ENCODE measurements around the gene KRT86.
"Not testable (repeated sequence)": the region's sequence is repeated elsewhere in the genome, so short reads cannot be mapped to it uniquely, and the experiment has no call there.

KRT86 gene

GRCh38 chr12:52252175-52252615 is 22.2 kb upstream of the KRT86 start:
- DNase-seq = not testable (repeated sequence)

DNA sequence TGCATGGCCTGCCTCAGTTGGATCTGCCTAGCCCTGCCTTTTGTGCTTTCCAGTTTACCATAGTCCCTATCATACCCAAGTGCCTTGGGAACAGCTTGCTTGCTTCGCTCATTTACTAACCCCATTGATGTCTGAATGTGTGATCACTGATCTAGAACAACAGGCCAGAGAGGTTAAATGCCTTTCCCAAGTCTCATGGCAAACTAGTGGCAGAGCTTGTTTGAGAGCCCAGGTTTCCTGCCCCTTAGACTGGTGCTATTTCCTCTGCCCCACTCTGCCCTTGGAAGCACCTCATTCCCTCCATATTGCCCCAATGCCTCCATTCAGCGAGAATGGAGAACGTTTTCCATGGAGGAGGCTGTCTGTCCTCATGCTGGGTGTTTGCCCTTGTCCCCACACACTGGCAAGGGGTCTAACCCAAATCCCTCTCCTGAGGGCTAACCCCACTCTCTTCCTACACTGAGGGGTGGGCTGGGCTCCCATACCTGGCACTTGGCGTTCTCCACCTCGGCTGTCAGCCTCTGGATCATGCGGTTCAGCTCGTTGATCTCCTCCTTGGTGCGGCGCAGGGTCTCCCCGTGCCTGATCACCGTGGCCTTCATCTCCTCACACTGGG is 21.6 kb upstream of the KRT86 start:
- no peak for DNase-seq

- no peak for DNase-seq
Observed at GRCh38 chr12:52253391-52254179, 20.9 kb upstream of the KRT86 start.

DNA sequence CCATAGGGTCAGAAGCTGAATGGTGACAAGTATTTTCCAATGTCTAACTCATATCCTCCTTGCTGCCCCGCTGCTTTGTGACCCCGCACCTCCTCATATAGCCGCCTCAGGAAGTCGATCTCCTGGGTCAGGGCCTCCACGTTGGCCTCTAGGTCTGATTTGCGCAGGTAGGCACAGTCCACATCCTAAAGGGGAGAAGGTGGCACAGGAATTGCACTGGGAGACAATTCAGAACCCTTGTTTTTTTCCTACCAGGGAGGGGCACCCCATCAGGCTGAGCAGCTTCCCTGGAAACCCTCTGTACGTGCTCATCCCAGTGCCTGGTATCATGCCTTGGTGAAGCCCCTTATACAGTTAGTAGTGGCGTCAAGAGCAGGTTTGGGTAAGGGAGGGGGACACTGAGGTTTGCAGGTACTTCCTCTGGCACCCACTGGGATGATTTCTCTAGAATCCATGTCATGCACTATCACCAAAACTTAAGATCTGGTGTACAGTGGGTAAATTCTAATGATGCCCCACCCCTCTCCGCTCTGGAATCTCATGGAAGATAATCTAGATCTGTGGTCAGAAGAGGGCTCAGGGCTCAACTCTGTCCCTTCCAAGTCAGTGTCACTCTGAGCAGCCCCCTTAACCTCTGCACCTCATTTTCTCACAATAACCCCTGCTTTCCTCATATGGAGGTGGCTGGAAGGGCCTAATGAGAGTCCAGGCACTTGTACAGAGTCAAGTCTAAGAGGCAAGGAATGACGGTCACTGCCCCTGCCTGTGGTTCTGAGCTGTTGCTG is 20.1 kb upstream of the KRT86 start:
- no peak for DNase-seq

GRCh38 chr12:52254965-52255751 is 19.3 kb upstream of the KRT86 start:
- no peak for DNase-seq

DNA sequence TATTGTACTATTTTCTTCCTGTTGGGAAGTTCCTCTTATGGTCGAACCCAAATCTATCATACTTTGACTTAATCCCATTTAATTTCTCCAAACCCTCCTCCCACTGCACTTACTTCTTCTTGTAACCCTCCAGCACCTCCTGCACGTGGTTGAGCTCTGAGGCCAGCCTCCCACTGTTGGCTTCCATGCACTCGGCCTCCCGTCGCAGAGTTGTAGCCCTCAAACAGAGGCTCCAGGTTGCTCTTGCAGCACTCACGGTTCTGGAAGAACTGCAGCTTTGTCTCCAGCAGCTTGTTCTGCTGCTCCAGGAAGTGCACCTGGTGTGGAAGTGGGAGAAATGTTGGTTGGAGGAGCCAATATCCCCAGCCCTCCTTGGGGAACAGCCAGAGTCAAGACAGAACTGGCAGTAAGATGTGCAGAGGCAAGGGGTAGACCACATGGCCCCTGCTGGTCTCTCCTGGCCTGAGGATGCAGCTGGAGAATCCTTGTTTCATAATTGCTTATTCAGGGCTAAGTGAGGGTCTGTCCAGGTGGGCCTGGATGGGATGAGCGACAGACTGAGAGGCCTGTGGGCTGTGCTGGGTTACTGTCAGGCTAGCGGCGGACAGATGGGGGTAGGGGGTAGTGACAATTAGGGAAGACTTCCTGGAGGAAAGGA is 18.4 kb upstream of the KRT86 start:
- DNase-seq = no peak

DNA sequence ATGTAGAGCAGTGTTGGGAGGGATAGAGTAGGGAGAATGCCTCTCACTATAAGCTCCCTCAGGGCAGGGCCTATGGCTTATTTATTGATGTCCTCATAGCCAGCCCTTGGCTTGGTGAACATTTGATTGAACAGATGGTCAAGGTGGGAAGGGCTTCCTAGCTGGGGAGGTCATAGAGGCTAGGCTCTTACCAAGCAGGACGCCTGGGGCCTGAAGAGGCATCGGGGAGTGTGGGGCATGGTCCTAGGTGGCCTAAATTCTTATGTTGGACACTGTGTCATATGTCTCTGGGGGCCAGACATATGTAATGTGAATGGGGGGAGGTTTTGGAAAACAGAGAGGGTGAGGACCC is 17.9 kb upstream of the KRT86 start:
- DNase-seq = no peak

DNA sequence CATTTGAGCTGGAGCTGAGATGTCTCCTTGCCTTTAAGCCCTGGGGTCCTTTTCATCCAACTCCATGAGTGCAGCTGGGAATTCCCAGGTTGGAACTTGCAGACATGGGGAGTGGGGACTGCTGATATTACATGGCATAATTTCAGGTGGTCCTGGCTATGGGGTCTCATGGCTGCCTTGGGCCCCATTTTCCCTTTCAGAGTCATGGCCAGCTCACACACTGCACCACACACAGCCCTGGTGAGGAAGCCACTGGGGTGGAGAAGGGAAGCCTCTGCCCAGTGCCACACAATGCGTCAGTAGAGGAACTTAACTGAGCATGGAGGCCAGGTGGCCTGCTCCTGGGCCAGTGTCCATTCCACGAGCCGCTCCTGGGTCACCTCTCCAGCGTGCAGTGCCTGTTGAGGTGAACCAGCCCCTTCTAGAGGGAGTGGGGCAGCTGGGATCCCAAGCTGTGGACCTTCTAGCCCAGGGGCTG is 17.3 kb upstream of the KRT86 start:
- DNase-seq = no peak

DNA sequence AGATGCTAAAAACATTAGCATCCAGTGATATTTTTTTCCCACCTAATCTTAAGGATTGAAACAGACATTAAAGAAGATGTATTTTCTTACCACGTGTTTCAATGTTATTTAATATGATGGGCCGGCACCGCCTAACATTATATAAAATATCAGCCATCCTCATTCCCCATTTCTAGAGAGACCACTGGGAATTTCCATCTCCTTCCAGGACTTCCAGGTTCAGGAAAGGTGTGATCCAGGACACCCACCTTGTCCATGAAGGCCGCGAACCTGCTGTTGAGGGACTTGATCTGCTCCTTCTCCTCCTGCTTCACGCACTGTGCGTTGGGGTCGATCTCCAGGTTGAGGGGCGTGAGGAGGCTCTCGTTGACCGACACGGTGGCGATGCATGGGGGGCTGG is 16.5 kb upstream of the KRT86 start:
- not testable (repeated sequence) for DNase-seq

DNA sequence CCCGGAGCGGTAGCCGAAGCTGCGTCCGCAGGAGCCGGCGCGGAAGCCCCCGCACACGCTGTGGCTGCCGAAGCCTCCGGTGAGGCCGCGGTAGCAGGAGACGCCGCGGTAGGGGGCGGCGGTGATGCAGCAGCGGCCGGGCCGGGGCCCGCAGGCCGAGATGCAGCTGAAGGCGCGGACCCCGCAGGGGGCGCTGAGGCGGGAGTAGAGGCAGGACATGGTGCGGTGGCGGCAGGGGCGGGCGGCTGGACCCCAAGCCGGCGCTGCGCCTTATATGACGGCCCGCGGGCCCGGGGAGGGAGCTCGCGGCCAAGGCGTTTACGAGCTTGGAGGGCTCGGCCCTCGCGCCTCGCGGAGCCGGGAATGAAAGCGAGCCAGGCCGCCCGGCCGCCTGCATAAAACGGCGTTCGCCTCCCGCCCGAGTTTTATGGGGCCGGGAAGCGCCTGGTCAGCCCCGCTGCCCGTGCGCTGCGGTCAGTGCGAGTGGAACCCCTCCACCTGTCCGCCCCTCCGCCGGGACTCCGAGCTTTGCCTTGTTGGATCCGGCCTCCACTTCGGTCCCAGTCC is 16.0 kb upstream of the KRT86 start:
- no peak for DNase-seq

- DNase-seq = no peak
Observed at GRCh38 chr12:52259657-52260243, 14.7 kb upstream of the KRT86 start.

DNA sequence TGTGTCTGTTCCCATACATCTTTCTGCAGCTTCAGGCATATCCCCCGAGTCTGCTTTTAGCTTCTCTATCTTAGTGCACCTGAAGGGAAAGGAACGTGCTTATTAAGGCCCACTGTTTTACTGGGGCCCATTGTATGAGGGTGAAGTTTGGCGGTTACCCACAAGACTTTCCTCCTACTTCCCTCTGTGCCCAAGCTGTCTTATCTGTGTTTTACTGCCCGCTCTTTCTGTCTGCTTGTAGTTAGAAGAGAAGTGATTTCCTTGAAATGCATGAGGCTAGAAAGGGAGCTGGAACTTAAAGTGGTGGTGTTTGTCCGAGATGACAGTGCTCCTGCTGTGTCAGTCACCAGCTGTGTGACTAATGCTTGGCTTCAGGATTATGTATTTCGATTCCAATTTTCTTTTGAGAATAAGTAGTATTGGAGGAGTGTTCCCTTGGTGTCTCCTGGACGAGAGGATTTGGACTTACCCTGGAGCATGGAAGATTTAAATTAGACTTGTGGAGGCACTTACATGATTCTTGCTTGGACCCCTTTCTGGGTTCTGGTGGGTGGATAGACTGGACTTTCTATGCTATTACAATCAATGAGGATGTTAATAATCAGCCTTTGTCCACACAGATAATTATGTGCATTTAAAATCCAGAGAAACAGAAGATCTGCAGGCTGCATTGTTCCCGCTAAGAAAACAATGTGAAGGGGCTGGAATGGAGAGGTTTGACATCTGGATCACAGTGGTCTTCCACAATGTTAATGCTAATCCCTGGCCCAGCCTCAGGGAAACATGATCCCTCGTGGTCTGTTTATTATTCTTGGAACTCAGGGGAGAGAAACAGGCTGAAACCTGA is 13.9 kb upstream of the KRT86 start:
- no peak for DNase-seq

DNA sequence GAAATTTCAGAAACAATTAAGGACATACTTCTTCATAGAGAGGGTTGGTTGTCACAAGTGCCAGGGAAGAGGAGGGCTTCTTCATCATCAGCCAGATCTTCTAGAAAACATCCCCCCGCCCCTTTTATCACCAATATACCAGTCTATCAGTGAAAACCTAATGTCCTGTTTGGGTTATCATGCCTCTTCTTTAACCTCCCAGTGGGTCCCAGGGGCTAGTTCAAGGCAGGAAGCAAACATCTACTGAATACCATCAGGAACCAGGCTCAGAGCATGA is 13.3 kb upstream of the KRT86 start:
- DNase-seq = no peak

DNA sequence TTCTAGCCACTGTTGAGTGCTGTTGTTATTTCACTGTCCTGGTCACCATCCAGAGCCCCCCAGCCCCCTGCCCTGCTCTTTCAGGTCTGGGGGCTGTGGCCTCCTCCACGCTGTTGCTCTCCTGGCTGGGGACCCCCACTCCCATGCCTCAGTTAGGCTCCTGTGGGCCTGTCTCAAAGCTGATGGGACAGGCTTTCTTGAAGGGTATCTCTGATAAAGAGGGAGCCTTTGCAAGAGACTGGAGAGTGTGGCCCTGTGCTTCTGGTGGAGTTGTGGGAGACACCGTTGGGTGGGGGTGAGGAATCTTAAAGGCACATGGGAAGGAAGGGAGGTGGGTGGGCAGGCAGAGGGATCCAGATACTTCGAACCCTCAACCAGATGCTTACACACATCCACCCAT is 12.2 kb upstream of the KRT86 start:
- no peak for DNase-seq

DNA sequence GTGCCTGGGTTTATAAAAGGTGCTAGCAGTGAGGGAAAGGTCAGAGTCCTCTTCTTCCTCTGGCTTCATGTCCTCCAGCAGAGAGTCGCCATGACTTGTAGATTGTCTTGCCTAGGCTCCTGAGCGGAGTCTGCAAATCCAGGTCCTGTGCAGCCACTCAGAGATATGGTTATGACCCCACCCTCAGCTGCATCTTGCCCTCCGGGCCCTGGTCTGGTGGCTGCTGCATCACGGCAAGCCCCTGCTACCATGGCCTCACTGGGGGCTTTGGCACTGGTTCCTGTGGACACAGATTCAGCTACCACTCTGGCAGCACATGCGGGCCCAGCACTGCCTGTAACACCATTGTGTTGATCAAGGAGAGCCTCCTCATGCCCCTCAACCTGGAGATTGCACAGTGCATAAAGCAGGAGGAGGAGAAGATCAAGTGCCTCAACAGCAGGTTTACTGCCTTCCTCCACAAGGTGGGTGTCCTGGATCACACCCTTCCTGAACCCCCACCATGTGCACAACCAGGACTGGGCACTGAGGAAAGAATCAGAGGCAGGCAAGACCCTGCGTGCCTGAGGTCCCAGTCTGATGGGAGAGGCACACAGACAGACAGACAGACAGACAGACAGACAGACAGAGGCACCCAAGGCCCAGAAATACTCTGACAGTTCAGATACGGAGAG is 10.5 kb upstream of the KRT86 start:
- DNase-seq = no peak

DNA sequence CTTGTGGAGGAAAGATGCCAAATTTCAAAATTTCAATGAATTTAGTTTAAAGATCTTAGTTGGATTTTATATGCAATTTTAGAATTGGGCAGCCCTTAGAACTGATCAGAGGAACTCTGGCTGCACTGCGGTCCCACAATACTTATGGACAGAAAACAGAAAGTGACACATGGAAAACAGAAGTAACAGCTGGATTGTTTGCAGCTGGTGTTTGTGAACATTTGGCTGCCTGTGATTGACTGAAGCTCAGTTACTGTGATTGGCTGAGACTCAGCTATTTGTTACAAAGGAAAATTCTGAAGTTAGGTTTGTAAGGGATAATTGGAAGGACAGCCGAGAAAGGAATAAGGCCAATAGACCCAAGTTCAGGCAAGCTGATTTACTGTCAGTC is 10.0 kb upstream of the KRT86 start:
- DNase-seq = no peak

DNA sequence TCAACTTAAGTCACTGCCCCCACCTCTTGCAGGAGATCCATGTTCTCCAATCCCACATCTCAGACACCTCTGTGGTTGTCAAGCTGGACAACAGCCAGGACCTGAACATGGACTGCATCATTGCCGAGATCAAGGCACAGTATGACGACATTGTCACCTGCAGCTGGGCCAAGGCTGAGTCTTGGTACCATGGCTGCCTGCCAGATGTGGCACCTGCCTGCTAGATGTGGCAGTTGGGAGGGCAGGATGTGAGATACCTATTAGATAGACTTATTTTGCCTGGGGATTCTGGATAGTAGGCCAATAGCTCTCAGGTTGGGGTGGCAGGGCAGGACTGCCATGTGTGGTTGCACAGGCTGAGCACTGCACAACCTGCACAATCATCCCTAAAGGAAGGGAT is 7.9 kb upstream of the KRT86 start:
- DNase-seq = peak; percentile 4

DNA sequence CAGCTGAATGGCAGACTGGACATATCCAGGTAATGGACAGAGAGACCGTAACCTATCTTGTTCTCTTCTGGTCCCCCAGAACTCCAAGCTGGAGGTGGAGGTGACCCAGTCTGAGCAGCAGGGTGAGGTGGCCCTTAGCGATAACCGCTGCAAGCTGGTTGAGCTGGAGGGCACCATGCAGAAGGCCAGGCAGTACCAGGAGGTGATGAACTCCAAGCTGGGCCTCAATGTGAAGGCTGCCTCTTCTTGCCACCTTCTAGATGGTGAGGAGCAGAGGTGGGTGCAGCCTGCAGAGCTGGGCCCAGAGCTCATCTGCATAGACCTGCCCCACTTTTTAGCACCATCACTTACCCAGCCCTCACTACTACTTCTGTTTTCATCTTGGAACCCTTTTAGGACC is 7.2 kb upstream of the KRT86 start:
- DNase-seq = no peak

GRCh38 chr12:52267699-52268098 is 6.7 kb upstream of the KRT86 start:
- DNase-seq = no peak

DNA sequence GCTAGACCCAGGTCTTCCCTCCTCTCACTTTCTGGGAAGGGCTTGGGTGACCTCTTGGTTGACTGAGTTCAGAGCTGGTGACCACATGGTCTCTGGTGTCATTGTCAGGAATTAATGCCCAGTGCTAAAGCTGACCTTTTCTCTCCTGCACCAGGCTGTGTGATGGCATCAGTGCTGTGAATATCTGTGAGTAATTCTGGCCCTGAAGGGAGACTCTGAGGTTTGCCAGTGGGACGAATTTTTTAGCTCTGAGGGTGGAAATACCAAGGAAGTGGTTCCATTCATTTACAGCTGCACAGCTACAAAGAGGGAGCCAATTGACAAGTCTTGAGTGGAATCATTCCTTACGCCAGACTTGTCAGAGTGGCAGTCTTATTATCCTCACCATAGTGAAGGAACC is 6.2 kb upstream of the KRT86 start:
- DNase-seq = no peak

Data from NCI-H510A treated with DMSO at 0.1 percent for 48 hours (cell line).